Keratinocyte (primary cell): ENCODE data around the gene CUX1. TPM values are rescaled to one million over a fixed set of nuclear protein-coding genes. Genes with fewer than 3 reads are reported as not detected.

ENCODE experiments used
- DNase-seq: peaks from one replicate; pipeline ENCODE4 v3.0.0-alpha.2; 2011; ENCODE audit warnings: low read depth, missing footprints, low spot score
- FAIRE-seq: peaks from 2 replicates; lab custom pipeline; 2011; peaks lifted over from hg19 to GRCh38; lab: Jason Lieb, UNC
- H2AFZ ChIP-seq: 2 replicates; pipeline ENCODE4 v1.6.0; 2012; ENCODE audit warnings: low read length, control low read depth, inconsistent platforms; ENCODE audit not compliant: control insufficient read depth
- H3K27ac ChIP-seq: 2 replicates; pipeline ENCODE4 v1.5.1; 2011; ENCODE audit warnings: low read length; ENCODE audit not compliant: control insufficient read depth, insufficient read depth
- H3K27me3 ChIP-seq: 3 replicates; pipeline ENCODE4 v1.6.0; 2011; ENCODE audit warnings: low read length; ENCODE audit not compliant: control insufficient read depth, insufficient read depth; ENCODE audit errors: extremely low read depth
- H3K36me3 ChIP-seq, 2 experiments: 2 replicates in 1 of 2; 3 replicates in 1 of 2; pipeline ENCODE4 v1.5.1; 2011; ENCODE audit warnings: low read length in 2 of 2, mild to moderate bottlenecking in 1 of 2; ENCODE audit not compliant: control insufficient read depth in 2 of 2, insufficient read depth in 2 of 2; ENCODE audit errors: extremely low read depth in 1 of 2
- H3K4me1 ChIP-seq: 3 replicates; pipeline ENCODE4 v1.5.1; 2011; ENCODE audit warnings: low read length; ENCODE audit not compliant: control insufficient read depth, insufficient read depth; ENCODE audit errors: extremely low read depth
- H3K4me2 ChIP-seq: 3 replicates; pipeline ENCODE4 v1.6.0; 2011; ENCODE audit warnings: low read depth, low read length; ENCODE audit not compliant: control insufficient read depth, insufficient read depth; ENCODE audit errors: extremely low read depth
- H3K4me3 ChIP-seq, 3 experiments: fragments of 200-600 bp in 1 of 3; sonication (generic) in 1 of 3; 2 replicates in 2 of 3; 3 replicates in 1 of 3; pipeline ENCODE4 v1.5.1; 2011 to 2016; ENCODE audit warnings: low read length in 3 of 3, mild to moderate bottlenecking in 3 of 3, control low read depth in 2 of 3, inconsistent platforms in 1 of 3, low read depth in 1 of 3, mixed read lengths in 1 of 3, mixed run types in 1 of 3, moderate library complexity in 1 of 3; ENCODE audit not compliant: control insufficient read depth in 2 of 3, insufficient read depth in 2 of 3; ENCODE audit errors: extremely low read depth in 1 of 3
- H3K79me2 ChIP-seq: 2 replicates; pipeline ENCODE4 v1.6.0; 2012; ENCODE audit warnings: low read length; ENCODE audit not compliant: control insufficient read depth, insufficient read depth
- H3K9ac ChIP-seq: 3 replicates; pipeline ENCODE4 v1.6.0; 2011; ENCODE audit warnings: low read length; ENCODE audit not compliant: control insufficient read depth, insufficient read depth; ENCODE audit errors: extremely low read depth
- H3K9me1 ChIP-seq: 3 replicates; pipeline ENCODE4 v1.6.0; 2011; ENCODE audit warnings: low read length; ENCODE audit not compliant: control insufficient read depth, insufficient read depth; ENCODE audit errors: extremely low read depth
- H3K9me3 ChIP-seq: 2 replicates; pipeline ENCODE4 v1.5.1; 2012; ENCODE audit warnings: low read depth, low read length; ENCODE audit not compliant: control insufficient read depth
- H4K20me1 ChIP-seq: 3 replicates; pipeline ENCODE4 v1.6.0; 2011; ENCODE audit warnings: low read length; ENCODE audit not compliant: control insufficient read depth, insufficient read depth; ENCODE audit errors: extremely low read depth
- CTCF ChIP-seq, 3 experiments: IDR thresholded peaks in 1 of 3; conservative IDR thresholded peaks in 1 of 3; optimal IDR thresholded peaks in 1 of 3; 2 replicates in 2 of 3; 3 replicates in 1 of 3; pipeline versions ENCODE3 to v1.5.1; 2011; ENCODE audit warnings: low read length in 3 of 3, mild to moderate bottlenecking in 3 of 3, moderate library complexity in 2 of 3, control low read depth in 1 of 3, inconsistent platforms in 1 of 3; ENCODE audit not compliant: insufficient read depth in 2 of 3; ENCODE audit errors: extremely low read depth in 1 of 3
- EZH2 ChIP-seq: IDR thresholded peaks from one replicate; pipeline ENCODE4 v1.6.1; 2012; ENCODE audit warnings: inconsistent platforms, mild to moderate bottlenecking, low read length, moderate library complexity
- dilution Hi-C: fragments of 300-500 bp; cut with MboI; formaldehyde crosslinking; loops from one replicate; pipeline ENCODE4 v1.7.0; 2020; ENCODE audit warnings: low sequenced_read_pairs; ENCODE audit not compliant: extremely low pct_ligation_motif_present
- polyA plus RNA-seq, 5 experiments: library from polyadenylated mRNA; depleted of rRNA in 3 of 5; stranded (reverse) in 3 of 5; stranded (forward) in 1 of 5; unstranded in 1 of 5; fragments of >200 nt; gene quantifications; 1 replicate in 1 of 5; 2 replicates in 3 of 5; 3 replicates in 1 of 5; pipeline versions ENCODE4 v1.2.1 to v1.2.3, GENCODE V29; 2011 to 2012; ENCODE audit warnings: missing spikeins in 2 of 5, low read depth in 1 of 5, low replicate concordance in 1 of 5

Gene CUX1
- polyA plus RNA-seq, 1 donor (not counting 4 experiments of a cell fraction or from before 2014, with no cell fraction given): 18.3 TPM

- Histone ChIP-seq H2AFZ (no peak overlapping the region), H3K4me3 (no peak overlapping the region), H4K20me1 (peaks cover 3% of the 10 kb centered on the region), H3K36me3 (peaks cover 0 to 2% of the 10 kb centered on the region in 2 experiments), H3K4me2 (peak overlapping the region; percentile 70), H3K9me3 (no peaks in the 10 kb centered on the region), H3K79me2 (peaks cover 3% of the 10 kb centered on the region), H3K9me1 (peaks cover 2% of the 10 kb centered on the region), H3K27me3 (no peaks in the 10 kb centered on the region), H3K27ac (no peak overlapping the region), H3K9ac (peak overlapping the region; percentile 33), H3K4me1 (peaks cover 35% of the 10 kb centered on the region)
- FAIRE-seq (no peak), DNase-seq (no peak)
- no peak for TF ChIP-seq CTCF (optimal IDR thresholded peaks at IDR 0.05 in 1 of 3, IDR thresholded peaks at IDR 0.05 in 1 of 3, conservative IDR thresholded peaks at IDR 0.05 in 1 of 3; ENCODE audit: extremely low read depth in 1 of 3, insufficient read depth in 2 of 3, low read length in 3 of 3)
- TF ChIP-seq EZH2: no peak
- dilution Hi-C loops: no loop called here
These were observed 123.4 kb downstream of the CUX1 start for GRCh38 chr7:101940830-101941229.

GRCh38 chr7:101941481-101942383 lies 124.3 kb downstream of the CUX1 start:
- Histone ChIP-seq H2AFZ (no peak overlapping the region), H3K36me3 (peaks cover 0 to 2% of the 10 kb centered on the region in 2 experiments), H3K79me2 (peaks cover 3% of the 10 kb centered on the region), H3K9ac (peak overlapping the region; percentile 42), H3K27me3 (no peaks in the 10 kb centered on the region), H3K9me3 (no peaks in the 10 kb centered on the region), H3K4me2 (peak overlapping the region; percentile 70), H4K20me1 (peaks cover 3% of the 10 kb centered on the region), H3K4me3 (peak overlapping the region in 1 of 3 experiments; percentile 30), H3K27ac (peak overlapping the region; percentile 69), H3K9me1 (peaks cover 2% of the 10 kb centered on the region), H3K4me1 (peaks cover 26% of the 10 kb centered on the region)
- TF ChIP-seq CTCF (optimal IDR thresholded peaks at IDR 0.05 in 1 of 3, IDR thresholded peaks at IDR 0.05 in 1 of 3, conservative IDR thresholded peaks at IDR 0.05 in 1 of 3; ENCODE audit: extremely low read depth in 1 of 3, insufficient read depth in 2 of 3, low read length in 3 of 3) (peak in 2 of 3 experiments; percentile 16 to 28), EZH2 (no peak)
- FAIRE-seq: peak; percentile 67
- dilution Hi-C loops: no loop called here
- peak; percentile 35 for DNase-seq
